Thyroid gland (tissue), 4 donors: ENCODE measurements around the gene METTL9.

Experiments used
- POLR2A ChIP-seq, 2 donors: fragments of 450-650 bp; IDR thresholded peaks; one replicate each; pipeline ENCODE4 v1.6.1; 2017; ENCODE audit warnings: antibody characterized with exemption in 2 of 2, mild to moderate bottlenecking in 2 of 2, moderate library complexity in 1 of 2
- TF ChIP-seq, protein P1 (sequence below), 6 experiments: fragments of 200-600 bp in 3 of 6; fragments of 450-650 bp in 3 of 6; sonication (generic) in 3 of 6; IDR thresholded peaks; one replicate each; pipeline ENCODE4 v1.5.1; 2016 to 2019; ENCODE audit warnings: antibody characterized with exemption in 6 of 6, mild to moderate bottlenecking in 2 of 6, inconsistent platforms in 1 of 6, moderate library complexity in 1 of 6

DNA sequence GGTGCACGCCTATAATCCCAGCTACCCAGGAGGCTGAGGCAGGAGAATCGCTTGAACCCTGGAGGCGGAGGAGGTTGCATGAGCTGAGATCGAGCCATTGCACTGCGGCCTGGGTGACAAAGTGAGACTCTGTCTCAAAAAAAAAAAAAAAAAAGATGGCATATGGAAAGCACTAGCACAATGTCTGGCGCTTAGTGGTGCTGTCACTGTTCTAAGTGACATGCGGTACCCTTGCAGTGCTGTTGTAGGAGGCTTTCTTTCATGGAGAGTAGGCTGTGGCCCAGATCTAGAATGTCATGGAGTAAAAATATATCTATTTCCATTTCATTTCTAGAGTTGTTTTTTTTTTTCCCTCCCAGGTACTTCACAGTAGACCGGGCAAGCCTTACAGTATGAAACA lies 14.6 kb upstream of the METTL9 start:
- TF ChIP-seq, protein P1, sequence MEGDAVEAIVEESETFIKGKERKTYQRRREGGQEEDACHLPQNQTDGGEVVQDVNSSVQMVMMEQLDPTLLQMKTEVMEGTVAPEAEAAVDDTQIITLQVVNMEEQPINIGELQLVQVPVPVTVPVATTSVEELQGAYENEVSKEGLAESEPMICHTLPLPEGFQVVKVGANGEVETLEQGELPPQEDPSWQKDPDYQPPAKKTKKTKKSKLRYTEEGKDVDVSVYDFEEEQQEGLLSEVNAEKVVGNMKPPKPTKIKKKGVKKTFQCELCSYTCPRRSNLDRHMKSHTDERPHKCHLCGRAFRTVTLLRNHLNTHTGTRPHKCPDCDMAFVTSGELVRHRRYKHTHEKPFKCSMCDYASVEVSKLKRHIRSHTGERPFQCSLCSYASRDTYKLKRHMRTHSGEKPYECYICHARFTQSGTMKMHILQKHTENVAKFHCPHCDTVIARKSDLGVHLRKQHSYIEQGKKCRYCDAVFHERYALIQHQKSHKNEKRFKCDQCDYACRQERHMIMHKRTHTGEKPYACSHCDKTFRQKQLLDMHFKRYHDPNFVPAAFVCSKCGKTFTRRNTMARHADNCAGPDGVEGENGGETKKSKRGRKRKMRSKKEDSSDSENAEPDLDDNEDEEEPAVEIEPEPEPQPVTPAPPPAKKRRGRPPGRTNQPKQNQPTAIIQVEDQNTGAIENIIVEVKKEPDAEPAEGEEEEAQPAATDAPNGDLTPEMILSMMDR (IDR thresholded peaks at IDR 0.05): no peak
- TF ChIP-seq POLR2A (IDR thresholded peaks at IDR 0.05): no peak
